ENCODE results near the gene KLF11.

KLF11 gene

DNA sequence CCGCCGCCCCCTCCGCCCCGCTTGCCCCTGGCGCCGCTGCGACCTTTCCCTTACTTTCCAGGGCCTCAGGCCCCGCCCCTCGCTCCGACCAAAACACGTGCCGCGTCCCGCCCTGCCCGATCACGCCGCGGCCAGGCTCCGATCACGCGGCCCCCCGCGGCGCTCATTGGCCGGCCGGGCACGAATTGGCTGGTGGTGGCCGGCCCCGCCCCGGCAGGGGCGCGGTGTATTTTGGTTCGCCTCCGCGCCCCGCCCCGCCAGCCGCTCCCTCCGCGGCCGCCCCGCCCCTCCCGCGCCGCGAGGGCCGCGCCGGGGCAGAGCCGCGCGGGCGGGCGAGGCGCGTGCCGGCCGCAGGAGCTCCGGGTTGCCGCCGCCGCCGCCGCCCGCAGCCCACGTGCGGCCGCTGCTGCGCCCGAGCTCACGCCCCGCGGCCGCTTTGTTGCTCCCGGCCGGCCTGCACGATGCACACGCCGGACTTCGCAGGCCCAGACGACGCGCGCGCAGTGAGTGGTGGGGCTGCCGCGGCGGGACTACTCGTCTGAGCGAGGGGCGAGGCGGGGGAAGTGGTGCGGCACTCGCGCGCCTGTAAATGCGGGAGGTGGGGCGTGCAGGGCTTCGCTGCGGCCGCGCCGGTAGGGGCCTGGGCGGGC lies at the start of gene KLF11:
Gene KLF11, plus strand, starts transcription at position 295 of the 650 bp plus-strand sequence. Its CDS starts 167 bp downstream, at position 462.
- peaks cover 10% of the 10 kb centered on the region for H3K36me3 ChIP-seq (ENCODE audit: control insufficient read depth, insufficient read depth, low read length)
- peak within 1 kb of the TSS; percentile 90 for H3K27ac ChIP-seq (ENCODE audit: low read depth, low read length)
- no peaks in the 10 kb centered on the region for H3K9me3 ChIP-seq (ENCODE audit: control insufficient read depth, insufficient read depth, low read length)
- peak within 1 kb of the TSS; percentile 83 for H3K9ac ChIP-seq (ENCODE audit: low read depth, low read length)
- H3K27me3 ChIP-seq (ENCODE audit: control insufficient read depth, insufficient read depth, low read length) = peaks cover 17% of the 10 kb centered on the region
- peak within 1 kb of the TSS; percentile 65 for H3K4me3 ChIP-seq (ENCODE audit: low read depth, low read length)
- peaks cover 8% of the 10 kb centered on the region for H3K4me1 ChIP-seq (ENCODE audit: control insufficient read depth, insufficient read depth, low read length)

DNA sequence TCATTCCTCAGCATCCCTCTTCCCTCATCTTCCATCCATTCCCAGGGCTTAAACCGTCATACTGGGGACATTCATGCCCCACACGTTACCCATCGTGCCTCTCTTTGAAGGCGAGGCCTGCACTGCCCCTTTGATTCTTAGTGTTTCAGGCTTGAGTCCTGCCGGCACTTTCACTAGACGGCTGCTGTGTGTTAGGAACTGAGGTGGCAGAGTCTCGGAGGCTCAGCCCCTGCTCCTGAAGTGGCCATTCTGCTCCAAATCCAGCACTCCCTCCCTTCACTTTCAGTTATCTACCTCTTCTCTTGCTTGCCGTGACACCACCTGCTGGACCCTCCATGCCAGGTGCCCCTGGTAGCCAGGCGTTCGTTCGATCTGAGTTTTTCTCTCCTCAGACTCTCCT lies 48.9 kb upstream of the KLF11 start:
- H3K9ac ChIP-seq (ENCODE audit: low read depth, low read length) = no peak overlapping the region
- H3K27me3 ChIP-seq (ENCODE audit: control insufficient read depth, insufficient read depth, low read length) = no peaks in the 10 kb centered on the region
- peaks cover 8% of the 10 kb centered on the region; the same call in 1 of the 2 replicates for H3K4me1 ChIP-seq (ENCODE audit: control insufficient read depth, insufficient read depth, low read length)
- H3K4me3 ChIP-seq (ENCODE audit: low read depth, low read length) = no peak overlapping the region
- no peak overlapping the region for H3K27ac ChIP-seq (ENCODE audit: low read depth, low read length)
- H3K36me3 ChIP-seq (ENCODE audit: control insufficient read depth, insufficient read depth, low read length) = no peaks in the 10 kb centered on the region
- no peaks in the 10 kb centered on the region for H3K9me3 ChIP-seq (ENCODE audit: control insufficient read depth, insufficient read depth, low read length)

GRCh38 chr2:9995059-9995458 lies 48.3 kb upstream of the KLF11 start:
- H3K27ac ChIP-seq (ENCODE audit: low read depth, low read length) = no peak overlapping the region
- no peaks in the 10 kb centered on the region for H3K27me3 ChIP-seq (ENCODE audit: control insufficient read depth, insufficient read depth, low read length)
- H3K36me3 ChIP-seq (ENCODE audit: control insufficient read depth, insufficient read depth, low read length) = no peaks in the 10 kb centered on the region
- H3K9me3 ChIP-seq (ENCODE audit: control insufficient read depth, insufficient read depth, low read length) = no peaks in the 10 kb centered on the region
- H3K4me1 ChIP-seq (ENCODE audit: control insufficient read depth, insufficient read depth, low read length) = peaks cover 8% of the 10 kb centered on the region; the same call in 1 of the 2 replicates
- H3K4me3 ChIP-seq (ENCODE audit: low read depth, low read length) = no peak overlapping the region
- no peak overlapping the region for H3K9ac ChIP-seq (ENCODE audit: low read depth, low read length)

DNA sequence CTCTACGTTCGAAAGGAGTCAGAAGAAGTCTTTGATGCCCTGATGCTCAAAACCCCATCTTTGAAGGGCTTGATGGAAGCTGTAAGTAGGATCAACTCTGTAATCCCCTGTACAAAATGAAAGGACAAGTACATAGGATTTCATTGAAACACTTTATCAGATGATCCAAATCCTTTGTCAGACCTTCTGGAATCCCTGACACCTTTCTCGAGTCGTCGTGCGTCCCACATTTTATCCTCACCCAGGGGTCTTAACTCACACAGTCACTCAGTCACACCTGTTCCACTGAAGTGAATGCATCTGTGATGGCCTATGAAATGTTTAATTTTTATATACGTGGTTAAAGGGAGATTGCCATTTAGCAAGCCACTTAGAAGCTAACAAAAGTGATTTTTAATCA lies 47.0 kb upstream of the KLF11 start:
- Histone ChIP-seq H3K27ac (ENCODE audit: low read depth, low read length) (no peak overlapping the region), H3K4me1 (ENCODE audit: control insufficient read depth, insufficient read depth, low read length) (peaks cover under 1% of the 10 kb centered on the region; the same call in 1 of the 2 replicates), H3K27me3 (ENCODE audit: control insufficient read depth, insufficient read depth, low read length) (no peaks in the 10 kb centered on the region), H3K4me3 (ENCODE audit: low read depth, low read length) (no peak overlapping the region), H3K36me3 (ENCODE audit: control insufficient read depth, insufficient read depth, low read length) (no peaks in the 10 kb centered on the region), H3K9ac (ENCODE audit: low read depth, low read length) (no peak overlapping the region), H3K9me3 (ENCODE audit: control insufficient read depth, insufficient read depth, low read length) (no peaks in the 10 kb centered on the region)

DNA sequence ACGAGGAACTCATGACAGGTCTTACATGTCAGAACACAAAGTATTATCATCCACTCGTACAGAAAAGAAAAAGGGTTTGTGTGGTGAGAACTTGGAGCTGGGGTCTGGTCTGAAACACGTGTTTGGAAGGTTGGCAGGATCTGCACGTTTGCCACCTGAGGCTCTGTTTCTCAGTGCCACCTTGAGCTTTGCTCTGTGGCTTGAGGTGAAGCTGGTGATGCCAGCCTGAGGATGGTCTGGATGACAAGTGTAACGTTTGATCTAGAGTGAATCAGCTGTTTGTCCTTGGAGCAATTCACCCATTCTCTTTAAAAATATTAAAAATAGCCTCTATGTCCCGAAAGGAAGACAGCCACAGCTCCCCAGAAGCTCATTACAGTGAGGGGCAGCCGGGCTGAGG lies 45.4 kb upstream of the KLF11 start:
- Histone ChIP-seq H3K4me1 (ENCODE audit: control insufficient read depth, insufficient read depth, low read length) (peaks cover 7% of the 10 kb centered on the region), H3K27ac (ENCODE audit: low read depth, low read length) (no peak overlapping the region), H3K9me3 (ENCODE audit: control insufficient read depth, insufficient read depth, low read length) (no peaks in the 10 kb centered on the region), H3K36me3 (ENCODE audit: control insufficient read depth, insufficient read depth, low read length) (no peaks in the 10 kb centered on the region), H3K4me3 (ENCODE audit: low read depth, low read length) (no peak overlapping the region), H3K9ac (ENCODE audit: low read depth, low read length) (no peak overlapping the region), H3K27me3 (ENCODE audit: control insufficient read depth, insufficient read depth, low read length) (no peaks in the 10 kb centered on the region)

- no peaks in the 10 kb centered on the region for H3K36me3 ChIP-seq (ENCODE audit: control insufficient read depth, insufficient read depth, low read length)
- H3K27me3 ChIP-seq (ENCODE audit: control insufficient read depth, insufficient read depth, low read length) = no peaks in the 10 kb centered on the region
- H3K27ac ChIP-seq (ENCODE audit: low read depth, low read length) = no peak overlapping the region
These were observed 44.3 kb upstream of the KLF11 start for GRCh38 chr2:9998916-9999654.

GRCh38 chr2:9999693-10000092 lies 43.7 kb upstream of the KLF11 start:
- Histone ChIP-seq H3K4me1 (ENCODE audit: control insufficient read depth, insufficient read depth, low read length) (peaks cover 7% of the 10 kb centered on the region), H3K9ac (ENCODE audit: low read depth, low read length) (no peak overlapping the region), H3K9me3 (ENCODE audit: control insufficient read depth, insufficient read depth, low read length) (no peaks in the 10 kb centered on the region), H3K4me3 (ENCODE audit: low read depth, low read length) (no peak overlapping the region), H3K27me3 (ENCODE audit: control insufficient read depth, insufficient read depth, low read length) (no peaks in the 10 kb centered on the region), H3K27ac (ENCODE audit: low read depth, low read length) (no peak overlapping the region), H3K36me3 (ENCODE audit: control insufficient read depth, insufficient read depth, low read length) (no peaks in the 10 kb centered on the region)

More at GRCh38 chr2:9998916-9999654, 44.3 kb upstream of the KLF11 start:
- peaks cover 7% of the 10 kb centered on the region for H3K4me1 ChIP-seq (ENCODE audit: control insufficient read depth, insufficient read depth, low read length)
- no peak overlapping the region for H3K9ac ChIP-seq (ENCODE audit: low read depth, low read length)
- H3K4me3 ChIP-seq (ENCODE audit: low read depth, low read length) = no peak overlapping the region
- H3K9me3 ChIP-seq (ENCODE audit: control insufficient read depth, insufficient read depth, low read length) = no peaks in the 10 kb centered on the region

GRCh38 chr2:10000541-10000940 lies 42.8 kb upstream of the KLF11 start:
- H3K36me3 ChIP-seq (ENCODE audit: control insufficient read depth, insufficient read depth, low read length) = no peaks in the 10 kb centered on the region
- no peak overlapping the region for H3K4me3 ChIP-seq (ENCODE audit: low read depth, low read length)
- H3K9me3 ChIP-seq (ENCODE audit: control insufficient read depth, insufficient read depth, low read length) = no peaks in the 10 kb centered on the region
- no peak overlapping the region for H3K27ac ChIP-seq (ENCODE audit: low read depth, low read length)
- peaks cover 7% of the 10 kb centered on the region for H3K4me1 ChIP-seq (ENCODE audit: control insufficient read depth, insufficient read depth, low read length)
- H3K27me3 ChIP-seq (ENCODE audit: control insufficient read depth, insufficient read depth, low read length) = no peaks in the 10 kb centered on the region
- H3K9ac ChIP-seq (ENCODE audit: low read depth, low read length) = no peak overlapping the region

DNA sequence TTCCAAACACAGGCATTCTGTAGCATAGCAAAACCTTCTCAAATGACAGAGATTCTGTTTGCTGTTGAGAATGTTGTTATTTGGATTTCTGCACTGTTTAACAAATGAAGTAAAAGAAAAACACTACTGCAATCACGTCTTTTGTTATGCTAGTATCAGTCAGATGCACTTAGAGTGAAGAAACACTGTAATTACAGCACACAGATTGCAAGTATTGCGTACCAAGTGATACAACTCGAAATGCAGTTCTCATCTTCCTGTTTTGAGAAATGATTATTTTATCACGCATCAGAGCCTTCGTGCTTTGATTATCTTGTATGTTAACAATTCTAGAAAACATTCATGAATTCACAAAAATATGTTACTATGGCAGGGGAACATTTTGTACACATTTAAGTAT lies 41.8 kb upstream of the KLF11 start:
- Histone ChIP-seq H3K36me3 (ENCODE audit: control insufficient read depth, insufficient read depth, low read length) (no peaks in the 10 kb centered on the region), H3K9ac (ENCODE audit: low read depth, low read length) (no peak overlapping the region), H3K27me3 (ENCODE audit: control insufficient read depth, insufficient read depth, low read length) (no peaks in the 10 kb centered on the region), H3K4me3 (ENCODE audit: low read depth, low read length) (no peak overlapping the region), H3K4me1 (ENCODE audit: control insufficient read depth, insufficient read depth, low read length) (peaks cover 7% of the 10 kb centered on the region), H3K9me3 (ENCODE audit: control insufficient read depth, insufficient read depth, low read length) (no peaks in the 10 kb centered on the region), H3K27ac (ENCODE audit: low read depth, low read length) (no peak overlapping the region)

DNA sequence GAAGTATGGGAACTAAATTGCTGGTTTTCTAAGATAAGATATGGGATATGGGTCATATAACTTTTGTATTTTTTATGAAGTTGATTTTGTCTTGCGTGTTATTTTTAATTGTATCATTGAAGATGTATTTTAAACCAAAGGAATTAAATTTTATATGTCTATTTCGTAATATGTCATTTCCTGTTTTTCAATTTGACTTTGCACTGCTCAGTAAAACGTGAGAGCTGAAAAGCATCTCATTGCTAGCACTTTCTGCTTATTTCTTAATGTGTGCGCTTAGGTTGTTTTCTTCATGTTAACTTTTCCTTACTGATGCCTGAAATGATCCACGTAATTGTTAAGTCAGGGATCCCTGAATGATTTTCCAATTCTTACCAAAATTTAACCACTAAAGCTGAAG lies 41.2 kb upstream of the KLF11 start:
- Histone ChIP-seq H3K36me3 (ENCODE audit: control insufficient read depth, insufficient read depth, low read length) (no peaks in the 10 kb centered on the region), H3K27ac (ENCODE audit: low read depth, low read length) (no peak overlapping the region), H3K9me3 (ENCODE audit: control insufficient read depth, insufficient read depth, low read length) (no peaks in the 10 kb centered on the region), H3K9ac (ENCODE audit: low read depth, low read length) (no peak overlapping the region), H3K4me3 (ENCODE audit: low read depth, low read length) (no peak overlapping the region), H3K4me1 (ENCODE audit: control insufficient read depth, insufficient read depth, low read length) (peaks cover 7% of the 10 kb centered on the region), H3K27me3 (ENCODE audit: control insufficient read depth, insufficient read depth, low read length) (no peaks in the 10 kb centered on the region)

GRCh38 chr2:10002681-10003080 lies 40.7 kb upstream of the KLF11 start:
- H3K27me3 ChIP-seq (ENCODE audit: control insufficient read depth, insufficient read depth, low read length) = no peaks in the 10 kb centered on the region
- no peak overlapping the region for H3K4me3 ChIP-seq (ENCODE audit: low read depth, low read length)
- H3K27ac ChIP-seq (ENCODE audit: low read depth, low read length) = no peak overlapping the region
- peaks cover 7% of the 10 kb centered on the region for H3K4me1 ChIP-seq (ENCODE audit: control insufficient read depth, insufficient read depth, low read length)
- H3K9ac ChIP-seq (ENCODE audit: low read depth, low read length) = no peak overlapping the region
- no peaks in the 10 kb centered on the region for H3K9me3 ChIP-seq (ENCODE audit: control insufficient read depth, insufficient read depth, low read length)
- H3K36me3 ChIP-seq (ENCODE audit: control insufficient read depth, insufficient read depth, low read length) = no peaks in the 10 kb centered on the region
